Colonic mucosa (tissue), 4 donors: ENCODE results near the gene RETREG1. TPM values are rescaled to one million over a fixed set of nuclear protein-coding genes. Genes with fewer than 3 reads are reported as not detected.

Source experiments
- DNase-seq: peaks from one replicate; pipeline ENCODE4 v3.0.0-alpha.2; 2020
- H3K27ac ChIP-seq: fragments of 200-600 bp; one replicate; pipeline ENCODE4 v1.8.0; 2021
- H3K27me3 ChIP-seq: fragments of 200-600 bp; one replicate; pipeline ENCODE4 v1.8.0; 2021
- H3K36me3 ChIP-seq: fragments of 200-600 bp; one replicate; pipeline ENCODE4 v1.8.0; 2021
- H3K4me1 ChIP-seq: fragments of 200-600 bp; one replicate; pipeline ENCODE4 v1.8.0; 2021; ENCODE audit warnings: mild to moderate bottlenecking
- H3K4me3 ChIP-seq: fragments of 200-600 bp; one replicate; pipeline ENCODE4 v1.8.0; 2021
- H3K9ac ChIP-seq, 2 donors: one replicate each; pipeline ENCODE4 v1.7.0; 2013; ENCODE audit warnings: control low read depth in 2 of 2, low read depth in 2 of 2, low read length in 2 of 2
- H3K9me3 ChIP-seq: fragments of 200-600 bp; one replicate; pipeline ENCODE4 v1.8.0; 2021
- intact Hi-C: fragments of 100-400 bp; cut with DNase I; formaldehyde crosslinking; loops from one replicate; pipeline ENCODE4 v1.14.1; 2022
- total RNA-seq, 2 donors: library from RNA; stranded (reverse); fragmentation: NEBNext Ultra II Directional in 1 of 2; extraction: Animal tissue kit (Norgen Biotek cat#: 25700) in 1 of 2; gene quantifications; one replicate each; pipeline ENCODE4 v1.2.1, GENCODE V29; 2021
- TF ChIP-seq, protein P1 (sequence below): fragments of 200-600 bp; IDR thresholded peaks from one replicate; pipeline ENCODE4 v1.8.0; 2022; ENCODE audit warnings: antibody characterized with exemption, mild to moderate bottlenecking
- donor health status: healthy.
- donor health status: DM: no; HTN: no; CAD: no.
- donor health status: DM: no; HTN: no; CAD: no.

The RETREG1 gene
- total RNA-seq, 2 donors from 2014 or later: 49.9 to 56.8 TPM

DNA sequence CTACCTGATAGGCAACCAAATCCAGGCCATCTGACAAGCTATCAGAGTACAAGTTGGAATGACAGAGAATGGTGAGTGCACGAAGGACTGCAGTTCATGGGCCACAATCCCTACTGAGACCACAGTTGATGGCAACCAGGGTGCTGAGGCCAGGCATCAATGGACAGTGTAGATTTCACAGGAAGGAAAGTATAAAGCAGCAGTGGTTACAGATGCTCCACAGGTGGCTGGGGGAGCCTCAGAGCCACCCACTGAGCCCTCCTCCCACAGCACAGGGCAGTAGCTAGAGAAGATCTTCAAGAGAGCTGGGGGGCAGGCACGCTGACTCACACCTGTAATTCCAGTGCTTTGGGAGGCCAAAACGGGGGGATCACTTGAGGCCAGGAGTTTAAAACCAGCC is 49.4 kb downstream of the RETREG1 start:
- Histone ChIP-seq H3K27me3 (no peaks in the 10 kb centered on the region), H3K36me3 (no peaks in the 10 kb centered on the region), H3K4me3 (no peak overlapping the region), H3K27ac (no peak overlapping the region), H3K9me3 (no peaks in the 10 kb centered on the region), H3K9ac (no peak overlapping the region), H3K4me1 (no peaks in the 10 kb centered on the region)
- intact Hi-C loops: no loop called here
- DNase-seq: no peak
- TF ChIP-seq, protein P1, sequence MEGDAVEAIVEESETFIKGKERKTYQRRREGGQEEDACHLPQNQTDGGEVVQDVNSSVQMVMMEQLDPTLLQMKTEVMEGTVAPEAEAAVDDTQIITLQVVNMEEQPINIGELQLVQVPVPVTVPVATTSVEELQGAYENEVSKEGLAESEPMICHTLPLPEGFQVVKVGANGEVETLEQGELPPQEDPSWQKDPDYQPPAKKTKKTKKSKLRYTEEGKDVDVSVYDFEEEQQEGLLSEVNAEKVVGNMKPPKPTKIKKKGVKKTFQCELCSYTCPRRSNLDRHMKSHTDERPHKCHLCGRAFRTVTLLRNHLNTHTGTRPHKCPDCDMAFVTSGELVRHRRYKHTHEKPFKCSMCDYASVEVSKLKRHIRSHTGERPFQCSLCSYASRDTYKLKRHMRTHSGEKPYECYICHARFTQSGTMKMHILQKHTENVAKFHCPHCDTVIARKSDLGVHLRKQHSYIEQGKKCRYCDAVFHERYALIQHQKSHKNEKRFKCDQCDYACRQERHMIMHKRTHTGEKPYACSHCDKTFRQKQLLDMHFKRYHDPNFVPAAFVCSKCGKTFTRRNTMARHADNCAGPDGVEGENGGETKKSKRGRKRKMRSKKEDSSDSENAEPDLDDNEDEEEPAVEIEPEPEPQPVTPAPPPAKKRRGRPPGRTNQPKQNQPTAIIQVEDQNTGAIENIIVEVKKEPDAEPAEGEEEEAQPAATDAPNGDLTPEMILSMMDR: no peak

DNA sequence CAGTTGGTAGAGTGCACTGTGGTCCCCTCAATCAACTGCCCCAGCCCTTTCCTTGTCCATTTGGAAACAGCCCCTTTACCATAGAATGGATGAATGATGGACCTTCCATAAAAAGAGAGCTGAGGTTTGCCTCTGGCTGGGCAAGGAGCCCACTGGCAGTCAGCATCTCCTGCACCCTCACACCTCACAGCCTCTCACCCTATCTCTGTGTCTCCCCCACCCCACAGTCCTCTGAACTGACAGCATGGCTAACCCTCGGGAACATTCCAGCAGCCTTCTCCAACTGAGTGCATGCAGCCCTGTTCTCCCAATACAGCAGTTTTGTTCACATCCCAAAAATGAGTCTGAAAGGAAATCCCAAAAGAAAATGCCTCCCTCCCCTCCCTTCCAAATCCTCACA is 51.7 kb downstream of the RETREG1 start:
- DNase-seq: no peak
- no peak overlapping the region for H3K9ac ChIP-seq
- H3K4me1 ChIP-seq: no peaks in the 10 kb centered on the region
- TF ChIP-seq, protein P1: no peak
- intact Hi-C loops: no loop called here
- H3K9me3 ChIP-seq: no peaks in the 10 kb centered on the region
- H3K36me3 ChIP-seq: no peaks in the 10 kb centered on the region
- H3K27ac ChIP-seq: no peak overlapping the region
- H3K27me3 ChIP-seq: no peaks in the 10 kb centered on the region
- no peak overlapping the region for H3K4me3 ChIP-seq

DNA sequence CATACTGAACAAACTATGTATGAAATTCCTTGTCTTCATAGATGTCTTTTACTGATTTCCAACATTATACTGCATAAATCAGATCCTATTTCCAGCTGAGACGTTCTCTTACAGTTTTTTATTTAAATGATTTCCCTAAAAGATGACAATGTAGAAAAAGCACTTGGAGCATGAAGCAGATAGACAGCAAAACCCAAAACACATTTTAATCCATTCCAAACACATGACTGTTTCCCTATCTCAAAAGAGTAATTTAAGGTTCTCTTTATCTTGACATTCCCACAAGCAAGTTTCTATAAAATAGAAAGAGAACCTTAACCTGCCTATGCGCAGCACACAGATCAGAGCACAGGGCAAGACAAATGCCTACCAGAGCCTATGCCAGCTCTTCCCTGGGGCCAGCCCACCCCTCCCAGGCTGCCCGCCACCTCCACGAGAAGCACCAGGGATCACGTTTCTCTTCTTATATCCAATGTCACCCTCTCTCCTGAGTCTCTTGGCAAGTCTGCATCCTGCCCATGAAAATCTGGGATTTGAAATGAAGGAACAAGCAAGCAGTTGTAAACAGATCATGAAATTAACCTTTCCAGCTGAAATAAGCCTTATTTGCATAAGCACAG is 52.4 kb downstream of the RETREG1 start:
- Histone ChIP-seq H3K9ac (no peak overlapping the region), H3K4me1 (no peaks in the 10 kb centered on the region), H3K4me3 (no peak overlapping the region), H3K27me3 (no peaks in the 10 kb centered on the region), H3K9me3 (no peaks in the 10 kb centered on the region), H3K36me3 (no peaks in the 10 kb centered on the region), H3K27ac (no peak overlapping the region)
- intact Hi-C loops: no loop called here
- TF ChIP-seq, protein P1: no peak
- no peak for DNase-seq

DNA sequence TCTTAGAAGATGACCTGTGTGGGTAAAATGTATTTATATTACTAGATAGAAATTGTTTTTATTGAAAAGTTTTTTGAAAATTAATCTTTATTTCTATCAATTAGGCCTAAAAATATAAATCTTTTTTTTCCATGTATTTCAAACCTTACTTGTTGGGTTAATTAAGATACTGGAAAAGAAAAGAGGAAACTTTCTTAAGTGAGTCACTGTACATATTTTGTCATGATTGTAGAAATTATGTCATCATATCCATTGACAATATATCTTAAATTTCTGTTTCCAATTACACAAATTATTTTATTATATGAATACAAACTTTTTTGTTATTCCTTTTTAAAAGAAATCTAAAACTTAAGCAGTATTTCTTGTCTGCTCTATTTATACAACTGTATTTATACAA is 53.1 kb downstream of the RETREG1 start:
- no peaks in the 10 kb centered on the region for H3K9me3 ChIP-seq
- no peak overlapping the region for H3K9ac ChIP-seq
- H3K27me3 ChIP-seq: no peaks in the 10 kb centered on the region
- no peaks in the 10 kb centered on the region for H3K4me1 ChIP-seq
- no peak for DNase-seq
- intact Hi-C loops: no loop called here
- no peak overlapping the region for H3K27ac ChIP-seq
- H3K36me3 ChIP-seq: no peaks in the 10 kb centered on the region
- no peak overlapping the region for H3K4me3 ChIP-seq
- TF ChIP-seq, protein P1: no peak

DNA sequence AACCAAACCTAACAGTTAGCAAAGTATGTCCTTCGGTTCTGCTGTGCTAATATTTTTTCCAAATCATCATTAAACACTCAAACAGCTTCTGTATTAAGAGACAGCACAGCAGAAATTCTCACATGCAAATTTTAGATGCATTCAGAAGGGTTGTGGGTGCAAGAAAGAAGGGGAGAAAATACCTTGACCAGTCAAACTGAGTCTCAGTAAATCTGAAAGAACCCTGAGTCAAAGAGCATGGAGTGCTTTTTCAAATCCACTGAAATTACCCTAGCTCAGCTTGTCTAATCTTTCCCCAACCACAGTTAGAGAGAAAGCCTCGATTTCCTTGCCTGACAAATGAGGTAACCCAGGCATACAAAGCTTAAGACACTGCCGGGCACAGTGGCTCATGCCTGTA is 55.1 kb downstream of the RETREG1 start:
- Histone ChIP-seq H3K27ac (no peak overlapping the region), H3K4me3 (no peak overlapping the region), H3K9me3 (no peaks in the 10 kb centered on the region), H3K27me3 (no peaks in the 10 kb centered on the region), H3K9ac (no peak overlapping the region), H3K4me1 (no peaks in the 10 kb centered on the region), H3K36me3 (no peaks in the 10 kb centered on the region)
- no peak for DNase-seq
- TF ChIP-seq, protein P1: no peak
- intact Hi-C loops: no loop called here
